Mucosa of gallbladder (tissue), 1 donor: ENCODE results near the gene PCBP3. TPM values are rescaled to one million over a fixed set of nuclear protein-coding genes. Genes with fewer than 3 reads are reported as not detected.
"Not testable (repeated sequence)": the region's sequence is repeated elsewhere in the genome, so short reads cannot be mapped to it uniquely, and the experiment has no call there.

ENCODE experiments used
- DNase-seq: peaks from one replicate; pipeline ENCODE4 v3.0.0-alpha.2; 2020; ENCODE audit warnings: low spot score
- total RNA-seq: library from RNA; stranded (reverse); gene quantifications from one replicate; pipeline ENCODE4 v1.2.1, GENCODE V29; 2021
- donor health status: DM: no; HTN: no; CAD: no.

Gene PCBP3
- 2.1 TPM for total RNA-seq

GRCh38 chr21:45643021-45643980 is at the start of gene PCBP3:
TSS of gene PCBP3 (plus strand) at chr21:45643725. CDS start at chr21:45850086, 206,361 bp downstream.
- peak; percentile 86 for DNase-seq

DNA sequence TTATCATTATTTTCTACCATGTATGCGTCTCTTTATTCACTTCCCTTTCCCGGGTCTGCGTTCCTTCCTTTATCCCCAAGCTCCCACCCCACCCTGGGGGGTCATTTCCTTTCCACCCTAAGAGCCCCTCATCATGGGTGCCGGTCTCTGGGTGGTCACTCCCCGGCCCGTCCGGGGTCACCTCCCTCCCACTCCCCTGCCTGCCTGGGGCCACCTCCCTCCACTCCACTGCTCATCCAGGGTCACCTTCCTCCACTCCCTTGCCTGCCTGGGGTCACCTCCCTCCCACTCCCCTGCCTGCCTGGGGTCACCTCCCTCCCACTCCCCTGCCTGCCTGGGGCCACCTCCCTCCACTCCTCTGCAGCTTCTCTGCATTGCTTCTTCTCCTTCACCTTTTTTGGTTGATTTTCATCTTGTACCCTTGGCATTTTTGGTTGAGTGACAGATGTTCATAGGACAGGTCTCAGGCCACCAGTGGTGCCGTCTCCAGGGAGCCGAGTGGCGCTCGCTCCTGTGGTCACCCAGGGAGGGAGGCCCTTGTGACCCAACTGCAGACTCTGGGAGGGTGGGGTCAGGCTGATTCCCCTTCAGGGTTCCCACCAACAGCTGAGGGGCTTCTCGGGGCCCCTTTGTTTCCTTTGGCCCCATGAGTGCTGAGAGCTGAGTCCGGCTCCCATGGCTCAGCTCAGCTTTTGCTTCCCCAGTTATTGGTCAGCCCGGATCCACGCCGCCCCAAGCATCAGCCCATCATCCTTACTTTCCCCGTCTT is 48.6 kb upstream of the PCBP3 start:
- no peak for DNase-seq

- no peak for DNase-seq
Observed at GRCh38 chr21:45595574-45596295, 47.8 kb upstream of the PCBP3 start.

DNA sequence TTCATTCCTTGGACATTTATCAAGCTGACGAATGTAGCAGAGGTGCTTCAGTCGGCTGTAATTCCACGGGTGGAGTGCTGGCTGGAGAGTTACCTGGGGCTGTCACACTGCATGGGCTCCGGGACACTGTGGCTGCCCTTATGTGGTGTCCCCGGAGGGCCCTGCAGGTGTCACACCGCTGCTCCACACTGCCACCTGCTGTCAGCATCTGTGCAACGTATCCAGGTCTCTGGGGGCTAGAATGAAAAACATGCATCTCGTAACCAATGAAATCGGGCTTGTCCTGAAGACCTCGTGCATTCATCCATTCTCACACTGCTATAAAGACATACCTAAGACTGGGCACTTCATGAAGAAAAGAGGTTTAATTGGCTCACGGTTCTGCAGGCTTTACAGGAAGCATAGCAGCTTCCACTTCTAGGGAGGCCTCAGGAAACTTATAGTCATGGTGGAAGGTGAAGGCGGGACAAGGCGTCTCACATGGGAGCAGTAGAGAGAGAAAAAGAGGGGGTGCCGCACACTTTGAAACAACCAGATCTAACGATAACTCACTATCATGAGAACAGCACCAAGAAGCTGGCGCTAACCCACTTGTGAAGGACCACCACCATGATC is 46.7 kb upstream of the PCBP3 start:
- peak; percentile 70 for DNase-seq

- DNase-seq, result no peak
Observed at GRCh38 chr21:45598109-45598508, 45.4 kb upstream of the PCBP3 start.

DNA sequence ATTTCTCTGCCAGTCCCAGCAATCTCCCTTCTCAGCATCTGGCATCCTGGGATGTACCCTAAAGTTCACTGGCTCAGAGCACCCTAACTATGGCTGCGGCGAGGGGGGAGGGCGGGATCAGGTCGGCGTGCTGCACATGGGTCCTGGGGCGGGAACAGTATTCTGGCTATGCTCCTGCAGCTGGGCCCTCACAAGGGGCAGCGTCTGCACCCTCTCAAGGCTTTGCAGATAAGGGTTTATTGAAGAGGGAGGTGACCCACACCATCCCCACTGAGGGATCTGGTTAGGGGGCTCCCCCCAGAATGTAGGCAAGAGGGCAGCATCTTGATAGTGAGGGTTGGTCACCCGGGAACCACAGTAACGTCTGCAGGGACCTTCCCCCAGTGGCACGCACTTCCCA is 44.9 kb upstream of the PCBP3 start:
- DNase-seq, result no peak

- DNase-seq, result no peak
Observed at GRCh38 chr21:45599146-45599581, 44.4 kb upstream of the PCBP3 start.

DNA sequence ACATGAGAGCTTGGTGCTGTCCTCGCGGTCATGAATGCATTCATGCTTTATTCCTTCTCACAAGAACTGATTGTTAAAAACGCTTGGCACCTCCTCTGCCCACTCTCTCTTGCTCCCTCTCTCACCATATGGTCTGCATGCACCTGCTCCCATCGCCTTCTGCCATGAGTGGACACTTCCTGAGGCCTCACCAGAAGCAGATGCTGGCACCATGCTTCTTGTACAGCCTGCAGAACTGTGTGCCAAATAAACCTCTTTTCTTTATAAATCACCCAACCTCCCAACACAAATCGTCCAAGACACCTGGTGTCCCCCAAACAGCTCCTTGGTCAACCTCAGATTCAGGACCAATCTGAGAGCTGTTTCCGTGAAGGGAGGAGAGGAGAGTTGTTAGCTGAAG is 43.3 kb upstream of the PCBP3 start:
- no peak for DNase-seq

DNA sequence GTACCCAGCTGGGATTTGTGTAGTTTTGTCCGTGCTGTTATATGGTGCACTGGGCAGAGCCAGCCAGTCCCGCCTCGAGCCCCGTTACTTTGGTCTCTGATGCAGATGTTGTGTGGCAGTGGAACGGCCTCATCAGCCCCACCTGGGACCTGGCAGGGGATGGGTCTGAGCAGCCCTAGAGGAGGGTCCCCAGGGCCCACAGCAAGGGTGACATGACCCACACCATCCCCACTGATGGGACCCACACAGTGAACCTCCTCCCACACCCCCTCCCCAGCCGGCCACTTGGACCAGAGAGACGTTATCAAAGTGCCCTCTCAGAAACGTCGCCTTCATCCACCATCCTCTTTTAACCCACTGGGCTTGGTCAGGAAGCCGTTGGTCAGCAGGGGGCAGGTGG is 42.0 kb upstream of the PCBP3 start:
- DNase-seq, result no peak

GRCh38 chr21:45602106-45602505 is 41.4 kb upstream of the PCBP3 start:
- no peak for DNase-seq

GRCh38 chr21:45603481-45603880 is 40.0 kb upstream of the PCBP3 start:
- DNase-seq, result no peak

- DNase-seq, result not testable (repeated sequence)
Observed at GRCh38 chr21:45604681-45605080, 38.8 kb upstream of the PCBP3 start.

- no peak for DNase-seq
Observed at GRCh38 chr21:45607021-45607908, 36.3 kb upstream of the PCBP3 start.

- DNase-seq, result no peak
Observed at GRCh38 chr21:45607909-45608295, 35.6 kb upstream of the PCBP3 start.

- DNase-seq, result not testable (repeated sequence)
Observed at GRCh38 chr21:45608747-45609470, 34.6 kb upstream of the PCBP3 start.

DNA sequence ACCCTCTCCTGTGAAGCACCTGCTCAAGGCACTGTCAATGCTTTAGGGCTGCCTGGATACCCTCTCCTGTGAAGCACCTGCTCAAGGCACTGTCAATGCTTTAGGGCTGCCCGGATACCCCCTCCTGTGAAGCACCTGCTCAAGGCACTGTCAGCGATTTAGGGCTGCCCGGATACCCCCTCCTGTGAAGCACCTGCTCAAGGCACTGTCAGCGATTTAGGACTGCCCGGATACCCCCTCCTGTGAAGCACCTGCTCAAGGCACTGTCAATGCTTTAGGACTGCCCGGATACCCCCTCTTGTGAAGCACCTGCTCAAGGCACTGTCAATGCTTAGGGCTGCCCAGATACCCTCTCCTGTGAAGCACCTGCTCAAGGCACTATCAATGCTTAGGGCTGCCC is 33.9 kb upstream of the PCBP3 start:
- not testable (repeated sequence) for DNase-seq

DNA sequence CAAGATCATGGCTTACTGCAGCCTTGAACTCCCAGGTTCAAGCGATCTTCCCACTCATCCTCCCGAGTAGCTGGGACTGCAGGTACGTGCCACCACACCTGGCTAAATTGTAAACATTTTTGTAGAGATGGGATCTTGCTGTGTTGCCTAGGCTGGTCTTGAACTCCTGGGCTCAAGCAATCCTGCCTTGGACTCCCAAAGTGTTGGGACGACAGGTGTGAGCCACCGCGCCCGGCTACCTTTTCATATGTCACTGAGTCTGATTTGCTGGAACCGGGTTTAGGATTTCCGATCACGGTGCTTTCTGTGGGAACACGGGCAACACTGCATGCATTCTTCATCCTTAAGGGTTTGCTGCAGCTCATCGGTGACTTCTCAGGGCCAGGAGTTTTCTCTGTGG is 32.2 kb upstream of the PCBP3 start:
- DNase-seq, result no peak

GRCh38 chr21:45611939-45612664 is 31.4 kb upstream of the PCBP3 start:
- DNase-seq, result peak; percentile 42

DNA sequence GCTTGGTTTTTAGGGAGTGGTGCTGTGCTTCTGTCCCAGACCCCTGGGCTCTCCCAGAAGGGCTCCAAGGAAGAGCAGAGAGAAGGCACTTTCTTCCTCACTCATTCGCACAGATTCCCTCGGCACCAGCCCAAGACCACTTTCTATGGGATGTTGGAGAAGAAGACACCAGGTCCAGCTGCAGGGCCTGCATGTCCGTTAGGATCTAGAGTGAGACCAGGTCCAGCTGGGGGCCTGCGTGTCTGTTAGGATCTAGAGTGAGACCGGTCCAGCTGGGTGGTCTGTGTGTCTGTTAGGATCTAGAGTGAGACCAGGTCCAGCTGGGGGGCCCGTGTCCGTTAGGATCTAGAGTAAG is 30.9 kb upstream of the PCBP3 start:
- DNase-seq, result not testable (repeated sequence)
